ENCODE data around the gene AMOTL2.
A peak's percentile ranks its signal among the peaks of the same experiment; 100 is the strongest.

AMOTL2 gene

GRCh38 chr3:134366221-134366927 lies 7.9 kb downstream of the AMOTL2 start:
- intact Hi-C loops (cut with micrococcal nuclease) = no loop called here
- H3K9me3 Mint-ChIP-seq = no peaks in the 10 kb centered on the region
- no peaks in the 10 kb centered on the region for H3K36me3 Mint-ChIP-seq (ENCODE audit: low read depth)
- H3K27ac Mint-ChIP-seq = no peak overlapping the region
- no peak overlapping the region for H3K4me3 Mint-ChIP-seq
- peaks cover 17% of the 10 kb centered on the region for H3K4me1 Mint-ChIP-seq (ENCODE audit: low read depth)
- H3K27me3 Mint-ChIP-seq = peaks cover 43% of the 10 kb centered on the region

GRCh38 chr3:134365766-134366065 lies 8.5 kb downstream of the AMOTL2 start:
- Mint-ChIP-seq H3K4me1 (ENCODE audit: low read depth) (peaks cover 17% of the 10 kb centered on the region), H3K27ac (no peak overlapping the region), H3K9me3 (no peaks in the 10 kb centered on the region), H3K4me3 (no peak overlapping the region), H3K36me3 (ENCODE audit: low read depth) (no peaks in the 10 kb centered on the region), H3K27me3 (peaks cover 43% of the 10 kb centered on the region)
- intact Hi-C loops (cut with micrococcal nuclease) = no loop called here

- Mint-ChIP-seq H3K27me3 (peaks cover 40% of the 10 kb centered on the region), H3K4me3 (no peak overlapping the region), H3K9me3 (no peaks in the 10 kb centered on the region), H3K36me3 (ENCODE audit: low read depth) (no peaks in the 10 kb centered on the region), H3K4me1 (ENCODE audit: low read depth) (peaks cover 17% of the 10 kb centered on the region), H3K27ac (no peak overlapping the region)
- intact Hi-C loops (cut with micrococcal nuclease) = no loop called here
Observed at GRCh38 chr3:134364936-134365765, 9.1 kb downstream of the AMOTL2 start.

- Mint-ChIP-seq H3K36me3 (ENCODE audit: low read depth) (no peaks in the 10 kb centered on the region), H3K4me3 (peak overlapping the region; percentile 45), H3K4me1 (ENCODE audit: low read depth) (peaks cover 17% of the 10 kb centered on the region), H3K27me3 (peaks cover 35% of the 10 kb centered on the region), H3K27ac (no peak overlapping the region), H3K9me3 (no peaks in the 10 kb centered on the region)
- intact Hi-C loops (cut with micrococcal nuclease) = no loop called here
Observed at GRCh38 chr3:134364061-134364935, 9.9 kb downstream of the AMOTL2 start.

GRCh38 chr3:134363381-134363755 lies 10.9 kb downstream of the AMOTL2 start:
- intact Hi-C loops (cut with micrococcal nuclease) = no loop called here
- H3K4me3 Mint-ChIP-seq = no peak overlapping the region
- H3K36me3 Mint-ChIP-seq (ENCODE audit: low read depth) = no peaks in the 10 kb centered on the region
- H3K27me3 Mint-ChIP-seq = peaks cover 33% of the 10 kb centered on the region
- H3K9me3 Mint-ChIP-seq = no peaks in the 10 kb centered on the region
- H3K4me1 Mint-ChIP-seq (ENCODE audit: low read depth) = peaks cover 17% of the 10 kb centered on the region
- no peak overlapping the region for H3K27ac Mint-ChIP-seq

- Mint-ChIP-seq H3K27ac (no peak overlapping the region), H3K36me3 (ENCODE audit: low read depth) (no peaks in the 10 kb centered on the region), H3K9me3 (no peaks in the 10 kb centered on the region), H3K27me3 (peaks cover 33% of the 10 kb centered on the region), H3K4me3 (no peak overlapping the region), H3K4me1 (ENCODE audit: low read depth) (peaks cover 17% of the 10 kb centered on the region)
- intact Hi-C loops (cut with micrococcal nuclease) = no loop called here
Observed at GRCh38 chr3:134362670-134363380, 11.4 kb downstream of the AMOTL2 start.

- intact Hi-C loops (cut with micrococcal nuclease) = no loop called here
- peaks cover 35% of the 10 kb centered on the region for H3K27me3 Mint-ChIP-seq
Observed at GRCh38 chr3:134362221-134362620, 12.0 kb downstream of the AMOTL2 start.

GRCh38 chr3:134361162-134361835 lies 12.9 kb downstream of the AMOTL2 start:
- Mint-ChIP-seq H3K4me1 (ENCODE audit: low read depth) (peaks cover 17% of the 10 kb centered on the region), H3K4me3 (no peak overlapping the region), H3K36me3 (ENCODE audit: low read depth) (no peaks in the 10 kb centered on the region), H3K27me3 (peaks cover 35% of the 10 kb centered on the region), H3K9me3 (no peaks in the 10 kb centered on the region), H3K27ac (no peak overlapping the region)
- intact Hi-C loops (cut with micrococcal nuclease) = no loop called here

More at GRCh38 chr3:134362221-134362620, 12.0 kb downstream of the AMOTL2 start:
- no peak overlapping the region for H3K4me3 Mint-ChIP-seq
- H3K27ac Mint-ChIP-seq = no peak overlapping the region
- peaks cover 17% of the 10 kb centered on the region for H3K4me1 Mint-ChIP-seq (ENCODE audit: low read depth)
- H3K36me3 Mint-ChIP-seq (ENCODE audit: low read depth) = no peaks in the 10 kb centered on the region
- H3K9me3 Mint-ChIP-seq = no peaks in the 10 kb centered on the region

GRCh38 chr3:134360046-134360445 lies 14.2 kb downstream of the AMOTL2 start:
- intact Hi-C loops (cut with micrococcal nuclease) = no loop called here
- H3K9me3 Mint-ChIP-seq = no peaks in the 10 kb centered on the region
- peaks cover 26% of the 10 kb centered on the region for H3K27me3 Mint-ChIP-seq
- H3K27ac Mint-ChIP-seq = no peak overlapping the region
- peaks cover 15% of the 10 kb centered on the region for H3K4me1 Mint-ChIP-seq (ENCODE audit: low read depth)
- no peak overlapping the region for H3K4me3 Mint-ChIP-seq
- H3K36me3 Mint-ChIP-seq (ENCODE audit: low read depth) = no peaks in the 10 kb centered on the region

- intact Hi-C loops (cut with micrococcal nuclease) = loop anchor here (2.0 kb wide), 1 partner anchor 115 kb away; no protein-coding TSS in a partner anchor
- H3K4me3 Mint-ChIP-seq = no peak overlapping the region
- H3K27me3 Mint-ChIP-seq = peaks cover 20% of the 10 kb centered on the region
- no peak overlapping the region for H3K27ac Mint-ChIP-seq
- H3K36me3 Mint-ChIP-seq (ENCODE audit: low read depth) = no peaks in the 10 kb centered on the region
- peaks cover 8% of the 10 kb centered on the region for H3K4me1 Mint-ChIP-seq (ENCODE audit: low read depth)
- no peaks in the 10 kb centered on the region for H3K9me3 Mint-ChIP-seq
Observed at GRCh38 chr3:134359121-134360010, 14.9 kb downstream of the AMOTL2 start.

GRCh38 chr3:134357914-134358811 lies 16.1 kb downstream of the AMOTL2 start:
- intact Hi-C loops (cut with micrococcal nuclease) = loop anchor here (2.0 kb wide), 1 partner anchor 117 kb away; no protein-coding TSS in a partner anchor
- Mint-ChIP-seq H3K4me3 (no peak overlapping the region), H3K27me3 (peaks cover 8% of the 10 kb centered on the region), H3K27ac (no peak overlapping the region), H3K4me1 (ENCODE audit: low read depth) (no peaks in the 10 kb centered on the region), H3K36me3 (ENCODE audit: low read depth) (no peaks in the 10 kb centered on the region), H3K9me3 (no peaks in the 10 kb centered on the region)
